MM.1S (cell line): ENCODE data around the gene NCKAP5.

ENCODE experiments used
- DNase-seq: peaks from one replicate; pipeline ENCODE4 v3.0.0-alpha.2; 2015
- H2AFZ ChIP-seq: fragments of 300-600 bp; sonication (generic); 2 replicates; pipeline ENCODE4 v1.6.0; 2016; ENCODE audit warnings: antibody characterized with exemption, low read length
- H3F3A ChIP-seq: fragments of 300-600 bp; sonication (generic); 2 replicates; pipeline ENCODE4 v1.6.1; 2016; ENCODE audit warnings: mild to moderate bottlenecking, antibody characterized with exemption, low read length, moderate library complexity, mixed read lengths; ENCODE audit not compliant: insufficient read depth
- H3K27ac ChIP-seq: fragments of 300-600 bp; sonication (generic); 2 replicates; pipeline ENCODE4 v1.5.1; 2016; ENCODE audit warnings: mild to moderate bottlenecking, low read length
- H3K27me3 ChIP-seq: fragments of 300-600 bp; sonication (generic); replicated peaks from 2 replicates; pipeline ENCODE4 v1.6.0; 2016; ENCODE audit warnings: low read length; ENCODE audit not compliant: insufficient read depth
- H3K36me3 ChIP-seq: fragments of 300-600 bp; sonication (generic); replicated peaks from 2 replicates; pipeline ENCODE4 v1.6.1; 2016; ENCODE audit warnings: mild to moderate bottlenecking, low read length, mixed read lengths; ENCODE audit not compliant: insufficient read depth
- H3K4me1 ChIP-seq: fragments of 300-600 bp; sonication (generic); 2 replicates; pipeline ENCODE4 v1.6.1; 2016; ENCODE audit warnings: low read length, mixed read lengths
- H3K4me2 ChIP-seq: fragments of 300-600 bp; sonication (generic); 2 replicates; pipeline ENCODE4 v1.6.0; 2016; ENCODE audit warnings: low read depth, low read length
- H3K4me3 ChIP-seq: fragments of 300-600 bp; sonication (generic); 2 replicates; pipeline ENCODE4 v1.5.1; 2016; ENCODE audit warnings: low read length, mixed read lengths
- H3K79me2 ChIP-seq: fragments of 300-600 bp; sonication (generic); 2 replicates; pipeline ENCODE4 v1.6.1; 2016; ENCODE audit warnings: mixed run types, low read length, mixed read lengths
- H3K9ac ChIP-seq: fragments of 300-600 bp; sonication (generic); 2 replicates; pipeline ENCODE4 v1.6.1; 2016; ENCODE audit warnings: low read length, mixed read lengths
- H3K9me2 ChIP-seq: fragments of 300-600 bp; sonication (generic); replicated peaks from 2 replicates; pipeline ENCODE4 v1.6.1; 2016; ENCODE audit warnings: mild to moderate bottlenecking, low read length, mixed read lengths; ENCODE audit not compliant: insufficient read depth
- H3K9me3 ChIP-seq: fragments of 300-600 bp; sonication (generic); replicated peaks from 2 replicates; pipeline ENCODE4 v1.6.1; 2016; ENCODE audit warnings: mild to moderate bottlenecking, low read length, mixed read lengths; ENCODE audit not compliant: insufficient read depth
- H4K20me1 ChIP-seq: fragments of 300-600 bp; sonication (generic); 2 replicates; pipeline ENCODE4 v1.6.1; 2016; ENCODE audit warnings: mild to moderate bottlenecking, low read length, moderate library complexity, mixed read lengths; ENCODE audit not compliant: insufficient read depth
- CTCF ChIP-seq: fragments of 300-600 bp; sonication (generic); IDR thresholded peaks from 2 replicates; pipeline ENCODE4 v1.5.1; 2016; ENCODE audit warnings: antibody characterized with exemption, low read length, mixed read lengths
- EZH2 ChIP-seq: fragments of 300-600 bp; sonication (generic); optimal IDR thresholded peaks from 2 replicates; pipeline ENCODE3; 2017; ENCODE audit warnings: low read depth, mild to moderate bottlenecking, antibody characterized with exemption, low read length, mixed read lengths
- EZH2phosphoT487 ChIP-seq: fragments of 300-600 bp; sonication (generic); IDR thresholded peaks from 2 replicates; pipeline ENCODE4 v1.6.1; 2018; ENCODE audit warnings: antibody characterized with exemption, low read length

Gene NCKAP5

GRCh38 chr2:133461484-133461883 lies 106.8 kb downstream of the NCKAP5 start:
- Histone ChIP-seq H2AFZ (no peak overlapping the region), H3K4me3 (no peak overlapping the region), H3K27me3 (no peaks in the 10 kb centered on the region), H3K36me3 (no peaks in the 10 kb centered on the region), H3K4me2 (no peak overlapping the region), H4K20me1 (no peaks in the 10 kb centered on the region), H3K9ac (no peak overlapping the region), H3K79me2 (no peaks in the 10 kb centered on the region), H3F3A (no peaks in the 10 kb centered on the region), H3K4me1 (no peaks in the 10 kb centered on the region), H3K9me2 (no peaks in the 10 kb centered on the region), H3K27ac (no peak overlapping the region), H3K9me3 (no peaks in the 10 kb centered on the region)
- TF ChIP-seq EZH2 (no peak), EZH2phosphoT487 (no peak)
- no peak for DNase-seq

GRCh38 chr2:133459590-133459989 lies 108.7 kb downstream of the NCKAP5 start:
- no peaks in the 10 kb centered on the region for H3K79me2 ChIP-seq
- no peak for DNase-seq
- no peaks in the 10 kb centered on the region for H3K9me2 ChIP-seq
- H3F3A ChIP-seq = no peaks in the 10 kb centered on the region
- H3K36me3 ChIP-seq = no peaks in the 10 kb centered on the region
- no peaks in the 10 kb centered on the region for H3K9me3 ChIP-seq
- H3K27ac ChIP-seq = no peak overlapping the region
- H2AFZ ChIP-seq = no peak overlapping the region
- H3K4me2 ChIP-seq = no peak overlapping the region
- H3K4me3 ChIP-seq = no peak overlapping the region
- H3K9ac ChIP-seq = no peak overlapping the region
- TF ChIP-seq EZH2phosphoT487 (no peak), CTCF (no peak), EZH2 (no peak)
- H4K20me1 ChIP-seq = no peaks in the 10 kb centered on the region
- no peaks in the 10 kb centered on the region for H3K27me3 ChIP-seq
- H3K4me1 ChIP-seq = no peaks in the 10 kb centered on the region

GRCh38 chr2:133458280-133458679 lies 110.0 kb downstream of the NCKAP5 start:
- no peaks in the 10 kb centered on the region for H3K27me3 ChIP-seq
- H3K4me2 ChIP-seq = no peak overlapping the region
- H3K27ac ChIP-seq = no peak overlapping the region
- H3K9me2 ChIP-seq = no peaks in the 10 kb centered on the region
- H3F3A ChIP-seq = no peaks in the 10 kb centered on the region
- no peak overlapping the region for H2AFZ ChIP-seq
- H3K9me3 ChIP-seq = no peaks in the 10 kb centered on the region
- H3K9ac ChIP-seq = no peak overlapping the region
- H3K36me3 ChIP-seq = no peaks in the 10 kb centered on the region
- H4K20me1 ChIP-seq = no peaks in the 10 kb centered on the region
- H3K4me1 ChIP-seq = no peaks in the 10 kb centered on the region
- DNase-seq = no peak
- no peak overlapping the region for H3K4me3 ChIP-seq
- TF ChIP-seq EZH2 (no peak), CTCF (no peak), EZH2phosphoT487 (no peak)
- H3K79me2 ChIP-seq = no peaks in the 10 kb centered on the region

- no peak overlapping the region for H2AFZ ChIP-seq
- H3K9ac ChIP-seq = no peak overlapping the region
- H3K36me3 ChIP-seq = no peaks in the 10 kb centered on the region
- H3K9me3 ChIP-seq = no peaks in the 10 kb centered on the region
- no peaks in the 10 kb centered on the region for H3K4me1 ChIP-seq
- H3K4me3 ChIP-seq = no peak overlapping the region
- no peaks in the 10 kb centered on the region for H3F3A ChIP-seq
- H4K20me1 ChIP-seq = no peaks in the 10 kb centered on the region
- no peak overlapping the region for H3K27ac ChIP-seq
- no peaks in the 10 kb centered on the region for H3K79me2 ChIP-seq
- no peaks in the 10 kb centered on the region for H3K9me2 ChIP-seq
- no peaks in the 10 kb centered on the region for H3K27me3 ChIP-seq
- no peak for TF ChIP-seq EZH2phosphoT487
- no peak for TF ChIP-seq EZH2
- no peak for TF ChIP-seq CTCF
- no peak overlapping the region for H3K4me2 ChIP-seq
- DNase-seq = no peak
Observed at GRCh38 chr2:133457861-133458260, 110.4 kb downstream of the NCKAP5 start.
